Immature natural killer cell (primary cell): ENCODE measurements around the gene STYXL1. TPM values are rescaled to one million over a fixed set of nuclear protein-coding genes. Genes with fewer than 3 reads are reported as not detected.

Experiments
- DNase-seq, 3 donors: peaks; one replicate each; pipeline ENCODE4 v3.0.0; 2022; ENCODE audit warnings: mixed read lengths in 1 of 3
- H3K27ac Mint-ChIP-seq, 6 donors: one replicate each; pipeline ENCODE4 v1.8.0; 2020; ENCODE audit warnings: mixed read lengths in 6 of 6, mild to moderate bottlenecking in 5 of 6, inconsistent platforms in 4 of 6, moderate library complexity in 3 of 6
- H3K27me3 Mint-ChIP-seq, 3 donors: one replicate each; pipeline ENCODE4 v1.8.0; 2020 to 2021; ENCODE audit warnings: low read depth in 3 of 3, mild to moderate bottlenecking in 3 of 3, mixed read lengths in 3 of 3, moderate library complexity in 3 of 3, inconsistent platforms in 1 of 3
- H3K36me3 Mint-ChIP-seq, 3 donors: one replicate each; pipeline ENCODE4 v1.8.0; 2020; ENCODE audit warnings: mixed read lengths in 3 of 3, inconsistent platforms in 2 of 3, mild to moderate bottlenecking in 2 of 3
- H3K4me1 Mint-ChIP-seq, 2 donors: one replicate each; pipeline ENCODE4 v1.8.0; 2020; ENCODE audit warnings: inconsistent platforms in 2 of 2, mild to moderate bottlenecking in 2 of 2, mixed read lengths in 2 of 2, moderate library complexity in 1 of 2
- H3K4me3 Mint-ChIP-seq, 5 donors: one replicate each; pipeline ENCODE4 v1.8.0; 2020; ENCODE audit warnings: mild to moderate bottlenecking in 5 of 5, mixed read lengths in 5 of 5, inconsistent platforms in 3 of 5, moderate library complexity in 3 of 5
- H3K9me3 Mint-ChIP-seq, 6 donors: one replicate each; pipeline ENCODE4 v1.8.0; 2020; ENCODE audit warnings: mild to moderate bottlenecking in 6 of 6, mixed read lengths in 6 of 6, inconsistent platforms in 4 of 6, moderate library complexity in 3 of 6
- polyA plus RNA-seq, 3 donors: library from polyadenylated mRNA; unstranded; fragments of 300-500 nt; fragmentation: Illumina TruSeq; gene quantifications; one replicate each; pipeline ENCODE4 v1.2.3, GENCODE V29; 2021

The STYXL1 gene
- polyA plus RNA-seq, 3 donors from 2014 or later: 77.7 to 102 (median 79.5) TPM

DNA sequence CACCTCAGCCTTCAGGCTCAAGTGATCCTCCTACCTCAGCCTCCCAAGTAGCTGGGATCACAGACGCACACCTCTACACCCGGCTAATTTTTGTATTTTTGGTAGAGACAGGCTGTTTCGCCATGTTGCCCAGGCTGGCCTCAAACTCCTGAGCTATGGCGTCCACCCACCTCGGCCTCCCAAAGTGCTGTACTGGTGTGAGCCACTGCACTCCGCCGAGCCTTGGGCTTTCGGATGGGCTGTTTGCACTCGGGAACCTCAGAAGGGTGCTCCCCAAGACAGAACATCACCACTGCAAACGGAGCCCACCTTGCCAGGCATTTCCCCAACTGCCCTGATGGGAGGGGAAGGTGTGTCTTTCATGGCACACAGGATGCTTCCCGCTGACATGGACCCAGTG is 80.7 kb downstream of the STYXL1 start:
- peaks cover 0 to 4% (median 0%) of the 10 kb centered on the region in 3 donors for H3K27me3 Mint-ChIP-seq
- no peak for DNase-seq
- H3K9me3 Mint-ChIP-seq: no peaks in the 10 kb centered on the region
- peaks cover 4 to 11% (median 8%) of the 10 kb centered on the region in 3 donors for H3K36me3 Mint-ChIP-seq
- no peak overlapping the region for H3K4me3 Mint-ChIP-seq
- H3K27ac Mint-ChIP-seq: no peak overlapping the region
- peaks cover 0 to 3% of the 10 kb centered on the region in 2 donors for H3K4me1 Mint-ChIP-seq

DNA sequence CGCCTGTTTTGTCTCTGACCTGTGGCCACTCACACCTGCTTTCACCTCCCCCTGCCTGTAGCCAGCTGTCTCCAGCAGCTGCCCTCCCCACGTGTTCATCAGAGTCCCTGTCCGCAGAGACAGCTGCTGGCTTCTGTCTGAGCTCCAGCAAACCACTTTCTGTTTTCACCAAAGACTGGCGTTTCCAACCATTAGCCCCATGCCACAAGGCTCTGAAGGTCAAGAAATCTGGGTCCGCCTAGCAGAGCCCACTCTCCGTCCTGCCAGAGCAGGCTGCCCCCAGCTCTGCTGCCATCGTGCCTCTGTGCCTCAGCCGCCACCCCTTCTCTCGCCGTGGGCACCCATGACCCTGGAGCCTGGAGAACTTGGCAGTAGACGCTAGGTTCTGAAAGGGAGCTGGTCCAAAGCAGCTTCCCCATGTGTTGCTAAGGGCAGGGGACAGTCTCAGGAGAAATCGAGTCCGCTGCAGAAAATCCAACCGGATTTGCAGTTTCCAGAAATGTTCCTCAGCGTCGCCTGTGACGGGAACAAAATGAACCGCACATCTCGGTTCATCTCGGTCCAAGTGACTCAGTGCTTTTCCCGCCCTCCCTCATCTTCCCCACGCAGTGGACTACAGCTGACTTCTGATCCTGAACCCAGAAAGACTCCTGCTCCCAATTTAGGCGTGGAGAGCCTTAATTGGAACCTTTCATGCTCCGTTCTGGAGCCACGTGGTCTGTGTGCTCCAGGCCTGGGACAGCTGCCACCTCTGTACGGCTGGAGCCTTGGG is 81.4 kb downstream of the STYXL1 start:
- H3K4me1 Mint-ChIP-seq: peaks cover 0 to 3% of the 10 kb centered on the region in 2 donors
- peaks cover 4 to 14% (median 8%) of the 10 kb centered on the region in 3 donors for H3K36me3 Mint-ChIP-seq
- no peaks in the 10 kb centered on the region for H3K9me3 Mint-ChIP-seq
- no peak overlapping the region for H3K27ac Mint-ChIP-seq
- DNase-seq: no peak
- peaks cover 0 to 4% (median 0%) of the 10 kb centered on the region in 3 donors for H3K27me3 Mint-ChIP-seq
- H3K4me3 Mint-ChIP-seq: no peak overlapping the region

DNA sequence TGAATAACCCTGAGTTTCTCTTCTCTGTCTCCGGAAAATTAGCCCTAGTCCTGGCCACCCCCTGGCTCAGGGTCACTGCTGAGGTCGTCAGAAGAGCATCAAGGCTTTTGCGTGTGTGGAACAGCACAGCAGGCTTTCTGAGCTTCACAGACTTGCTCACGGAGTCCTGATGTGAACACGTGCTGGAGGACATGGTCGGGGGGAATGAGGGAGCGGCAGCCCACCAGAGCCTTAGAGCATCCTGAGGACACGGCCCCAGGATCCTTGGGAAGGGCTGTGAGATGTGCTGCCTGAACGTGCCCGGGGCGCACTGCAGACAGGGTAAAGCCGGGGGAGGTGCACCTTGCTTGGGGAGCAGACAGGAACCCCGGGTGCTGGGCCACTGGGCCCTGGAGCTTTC is 82.2 kb downstream of the STYXL1 start:
- H3K4me1 Mint-ChIP-seq: peaks cover 0 to 3% of the 10 kb centered on the region in 2 donors
- H3K4me3 Mint-ChIP-seq: no peak overlapping the region
- H3K27me3 Mint-ChIP-seq: peaks cover 0 to 4% (median 0%) of the 10 kb centered on the region in 3 donors
- no peak for DNase-seq
- no peak overlapping the region for H3K27ac Mint-ChIP-seq
- no peaks in the 10 kb centered on the region for H3K9me3 Mint-ChIP-seq
- peaks cover 4 to 14% (median 8%) of the 10 kb centered on the region in 3 donors for H3K36me3 Mint-ChIP-seq

DNA sequence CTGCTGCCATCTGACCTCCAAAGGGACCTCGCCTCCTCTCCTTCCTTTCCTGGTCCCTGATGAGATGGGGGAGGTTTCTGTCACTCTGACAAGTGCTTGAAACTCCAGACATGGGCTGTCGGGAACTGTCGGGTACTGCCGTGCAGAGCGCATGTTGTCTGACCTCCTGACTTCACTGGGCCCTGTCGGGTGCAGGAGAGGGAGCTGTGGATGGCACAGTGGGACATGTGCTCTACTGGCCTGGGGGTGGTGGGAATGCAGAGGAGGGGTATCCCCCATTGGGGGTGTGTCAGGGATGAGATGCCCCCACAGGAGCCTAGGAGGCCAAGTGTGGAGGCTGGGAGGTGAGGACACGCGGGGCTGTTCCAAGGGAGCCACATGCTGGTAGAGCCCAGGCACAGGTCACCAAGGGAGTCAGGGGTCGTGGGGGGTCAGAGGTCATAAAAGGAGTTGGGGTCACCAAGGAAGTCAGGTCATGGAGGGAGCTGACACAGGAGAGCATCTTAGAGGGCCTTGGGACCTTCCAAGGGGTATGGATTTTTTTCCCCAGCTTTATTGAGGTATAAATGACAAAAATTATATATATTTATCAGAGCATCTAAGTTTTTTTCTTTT is 84.3 kb downstream of the STYXL1 start:
- no peaks in the 10 kb centered on the region for H3K9me3 Mint-ChIP-seq
- no peak for DNase-seq
- peak overlapping the region in 1 of 5 donors; percentile 25 for H3K4me3 Mint-ChIP-seq
- peaks cover 0 to 7% (median 0%) of the 10 kb centered on the region in 3 donors for H3K27me3 Mint-ChIP-seq
- H3K27ac Mint-ChIP-seq: no peak overlapping the region
- H3K36me3 Mint-ChIP-seq: peaks cover 7 to 20% (median 14%) of the 10 kb centered on the region in 3 donors
- H3K4me1 Mint-ChIP-seq: peaks cover 0 to 3% of the 10 kb centered on the region in 2 donors

DNA sequence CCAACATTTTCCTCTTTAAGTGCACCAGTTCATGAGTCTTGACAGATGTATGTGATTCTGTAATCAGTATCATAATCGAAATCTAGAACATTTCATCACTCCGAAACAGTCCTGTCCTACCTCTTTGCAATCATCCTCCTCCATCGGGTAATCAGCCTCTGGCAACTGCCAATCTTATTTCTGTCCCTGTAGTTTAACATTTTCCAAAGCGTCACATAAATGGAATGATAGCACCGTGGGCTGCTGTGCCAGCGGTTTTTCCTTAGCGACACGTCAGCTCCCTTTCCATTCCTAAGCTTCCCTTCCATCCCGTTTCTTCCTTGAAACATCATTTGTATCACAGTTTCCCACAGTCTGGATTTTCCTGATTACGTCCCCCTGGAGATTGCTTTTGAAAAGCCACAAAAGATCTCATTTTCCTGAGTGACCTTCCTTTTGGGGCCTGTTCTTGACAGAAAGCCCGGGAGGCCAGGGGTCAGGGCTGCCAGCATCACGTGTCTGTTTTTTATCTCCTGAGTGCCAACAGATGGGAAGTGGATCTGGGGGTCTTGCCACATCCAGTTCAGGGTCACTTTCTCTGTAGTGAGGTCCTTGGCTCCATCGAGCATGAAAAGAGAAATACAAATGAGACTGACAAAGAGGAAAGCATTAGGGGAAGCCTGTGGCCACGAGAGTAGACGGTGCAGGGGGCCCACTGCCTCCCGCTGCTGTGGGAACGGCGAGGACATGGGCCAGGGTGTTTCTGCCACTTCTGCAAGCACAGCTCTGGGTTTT is 85.0 kb downstream of the STYXL1 start:
- Mint-ChIP-seq H3K27ac (no peak overlapping the region), H3K9me3 (no peaks in the 10 kb centered on the region), H3K4me1 (peaks cover 0 to 3% of the 10 kb centered on the region in 2 donors), H3K36me3 (peaks cover 8 to 23% (median 14%) of the 10 kb centered on the region in 3 donors), H3K4me3 (no peak overlapping the region), H3K27me3 (peaks cover 0 to 7% (median 0%) of the 10 kb centered on the region in 3 donors)
- DNase-seq: no peak

DNA sequence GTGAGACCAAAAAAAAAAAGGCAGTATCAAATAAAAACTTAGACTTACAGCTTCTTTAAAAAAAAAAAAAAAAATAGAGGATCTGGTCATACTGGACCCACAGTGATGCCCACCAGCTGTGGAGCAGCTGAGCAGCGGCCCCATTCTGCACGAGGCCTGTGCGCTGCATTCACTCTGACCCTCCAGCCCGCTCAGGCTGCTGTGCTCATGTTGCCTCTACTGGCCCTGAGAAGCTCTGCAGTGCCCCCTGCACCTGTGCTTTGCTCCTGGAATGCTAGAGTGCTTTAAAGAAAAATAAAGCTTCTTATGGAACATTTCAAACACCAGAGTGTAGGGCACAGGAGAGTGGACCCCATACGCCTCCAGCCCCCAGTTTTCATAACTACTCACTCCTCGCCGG is 86.6 kb downstream of the STYXL1 start:
- Mint-ChIP-seq H3K27ac (no peak overlapping the region), H3K4me3 (no peak overlapping the region), H3K4me1 (peaks cover 0 to 3% of the 10 kb centered on the region in 2 donors), H3K36me3 (peaks cover 12 to 27% (median 14%) of the 10 kb centered on the region in 3 donors), H3K9me3 (no peaks in the 10 kb centered on the region), H3K27me3 (peaks cover 0 to 6% (median 0%) of the 10 kb centered on the region in 3 donors)
- DNase-seq: no peak

DNA sequence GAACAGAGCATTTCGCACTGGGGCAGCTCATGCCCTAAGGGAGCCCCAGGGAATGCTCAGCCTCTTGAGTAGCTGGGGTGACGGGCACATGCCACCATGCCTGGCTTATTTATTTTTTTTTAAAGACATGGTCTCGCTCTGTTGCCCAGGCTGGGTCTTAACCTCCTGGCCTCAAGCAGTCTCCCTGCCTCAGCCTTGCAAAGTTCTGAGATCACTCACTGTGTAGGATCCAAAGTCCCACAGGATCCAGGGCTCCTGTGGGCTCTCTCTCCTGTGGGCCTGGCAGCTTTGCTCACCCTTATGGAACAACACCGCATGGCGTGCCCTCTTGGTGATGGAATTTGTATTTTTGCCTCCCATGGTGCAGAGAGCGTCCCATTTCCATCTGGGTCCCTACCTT is 87.4 kb downstream of the STYXL1 start:
- no peak for DNase-seq
- peaks cover 12 to 32% (median 14%) of the 10 kb centered on the region in 3 donors for H3K36me3 Mint-ChIP-seq
- H3K27ac Mint-ChIP-seq: no peak overlapping the region
- peaks cover 0 to 6% (median 0%) of the 10 kb centered on the region in 3 donors for H3K27me3 Mint-ChIP-seq
- H3K4me1 Mint-ChIP-seq: peaks cover 0 to 3% of the 10 kb centered on the region in 2 donors
- H3K9me3 Mint-ChIP-seq: no peaks in the 10 kb centered on the region
- no peak overlapping the region for H3K4me3 Mint-ChIP-seq

DNA sequence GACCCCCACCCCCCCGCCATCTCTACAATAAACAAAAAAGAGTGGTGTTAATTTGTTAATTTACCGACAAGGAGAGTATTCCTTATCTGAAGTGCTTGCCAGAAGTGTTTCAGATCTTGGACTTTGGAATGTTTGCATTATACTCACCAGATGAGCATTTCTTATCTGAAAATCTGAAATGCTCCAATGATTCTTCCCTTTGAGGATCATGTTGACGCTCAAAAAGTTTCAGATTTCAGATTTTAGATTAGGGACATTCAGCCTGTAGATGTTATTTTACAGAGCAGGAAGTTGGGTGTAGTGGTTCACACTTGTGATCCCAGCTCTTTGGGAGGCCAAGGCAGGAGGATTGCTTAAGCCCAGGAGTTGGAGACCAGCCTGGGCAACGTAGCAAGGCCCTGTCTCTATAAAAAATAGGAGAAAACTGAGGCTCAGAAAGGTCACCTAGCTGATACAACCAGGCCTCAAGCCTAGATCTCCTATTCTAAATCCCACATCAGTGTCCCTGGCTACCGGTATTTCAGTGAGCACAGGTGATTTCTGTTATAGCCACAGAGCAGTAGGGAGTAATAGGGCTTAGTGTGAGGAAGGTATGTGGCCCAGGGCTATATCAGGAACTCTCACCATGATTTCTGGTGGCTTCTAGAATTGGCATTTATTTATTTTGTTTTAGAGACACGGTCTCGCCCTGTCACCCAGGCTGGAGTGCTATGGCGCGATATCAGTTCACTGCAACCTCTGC is 88.8 kb downstream of the STYXL1 start:
- no peak for DNase-seq
- Mint-ChIP-seq H3K36me3 (peaks cover 9 to 34% (median 12%) of the 10 kb centered on the region in 3 donors), H3K4me1 (peaks cover 0 to 3% of the 10 kb centered on the region in 2 donors), H3K27ac (no peak overlapping the region), H3K27me3 (peaks cover 0 to 3% (median 0%) of the 10 kb centered on the region in 3 donors), H3K9me3 (no peaks in the 10 kb centered on the region), H3K4me3 (no peak overlapping the region)

DNA sequence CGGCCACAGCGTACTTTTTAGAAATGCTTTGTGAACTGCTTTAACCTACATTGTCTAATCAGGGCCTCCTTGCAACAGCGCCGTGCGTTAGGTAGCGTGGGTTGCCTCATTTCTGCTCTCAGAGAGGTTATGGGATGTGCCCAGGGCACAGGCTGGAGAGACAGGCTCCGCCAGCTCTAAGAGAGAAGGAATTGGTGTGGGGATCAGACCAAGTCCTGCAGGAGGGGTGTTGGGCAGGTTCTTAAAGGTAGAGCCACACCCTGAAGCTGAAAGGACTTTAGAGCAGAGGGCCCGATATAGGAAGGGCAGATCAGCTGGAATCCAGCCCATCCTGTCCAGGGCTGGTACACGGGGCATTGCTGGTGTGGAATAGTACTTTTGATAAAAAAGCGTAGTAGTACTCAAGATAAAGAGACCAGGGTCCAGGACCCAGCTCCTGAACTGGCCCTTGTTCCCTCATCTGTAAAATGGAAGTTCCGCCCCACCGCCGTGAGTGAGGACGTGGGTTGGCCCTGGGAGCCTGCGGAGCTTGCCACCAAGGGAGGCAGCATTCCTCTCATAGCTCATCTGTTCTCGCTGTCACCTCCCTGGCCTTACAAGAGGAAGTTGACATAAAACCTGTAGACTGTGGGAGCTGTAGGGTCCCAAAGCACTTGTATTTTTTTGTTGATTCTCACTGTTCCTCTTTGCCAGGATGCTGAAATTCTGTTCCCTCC is 90.6 kb downstream of the STYXL1 start:
- Mint-ChIP-seq H3K9me3 (no peaks in the 10 kb centered on the region), H3K27ac (peak overlapping the region in 1 of 6 donors; percentile 11), H3K4me3 (no peak overlapping the region), H3K4me1 (peaks cover 0 to 1% of the 10 kb centered on the region in 2 donors), H3K27me3 (peaks cover 0 to 3% (median 0%) of the 10 kb centered on the region in 3 donors), H3K36me3 (peaks cover 3 to 32% (median 8%) of the 10 kb centered on the region in 3 donors)
- no peak for DNase-seq

DNA sequence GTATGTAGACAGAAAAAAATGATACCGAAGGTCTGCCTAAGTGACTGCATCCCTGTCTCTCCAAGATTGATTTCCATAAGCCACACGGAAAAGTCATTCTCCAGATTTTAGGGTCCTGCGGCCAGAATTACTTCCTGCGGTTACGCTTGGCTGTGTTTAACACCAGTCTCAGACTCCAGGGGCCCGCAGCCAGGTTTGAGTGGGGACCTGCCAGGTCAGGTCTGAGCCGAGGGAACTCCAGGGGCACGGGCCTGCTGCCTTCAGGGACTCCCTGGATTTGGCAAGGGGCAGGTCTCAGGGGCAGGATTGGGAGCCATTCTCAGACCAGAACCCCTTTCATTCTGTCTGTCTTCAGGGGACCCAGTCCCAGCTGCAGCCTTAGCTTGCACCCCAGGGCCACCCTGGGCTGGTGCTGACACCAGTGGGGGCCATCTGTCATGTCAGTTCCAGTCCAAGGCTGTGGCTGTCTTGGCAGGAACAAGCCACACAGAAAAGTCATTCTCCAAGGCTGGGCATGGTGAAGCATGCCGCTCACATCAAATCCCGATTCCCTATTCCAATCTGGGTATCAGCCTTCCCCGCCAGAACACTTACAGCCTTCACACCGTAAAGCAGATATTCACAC is 92.4 kb downstream of the STYXL1 start:
- Mint-ChIP-seq H3K4me3 (no peak overlapping the region), H3K4me1 (peaks cover 0 to 1% of the 10 kb centered on the region in 2 donors), H3K9me3 (no peaks in the 10 kb centered on the region), H3K27ac (no peak overlapping the region), H3K36me3 (peaks cover 0 to 29% (median 8%) of the 10 kb centered on the region in 3 donors), H3K27me3 (peaks cover 0 to 3% (median 0%) of the 10 kb centered on the region in 3 donors)
- DNase-seq: no peak

DNA sequence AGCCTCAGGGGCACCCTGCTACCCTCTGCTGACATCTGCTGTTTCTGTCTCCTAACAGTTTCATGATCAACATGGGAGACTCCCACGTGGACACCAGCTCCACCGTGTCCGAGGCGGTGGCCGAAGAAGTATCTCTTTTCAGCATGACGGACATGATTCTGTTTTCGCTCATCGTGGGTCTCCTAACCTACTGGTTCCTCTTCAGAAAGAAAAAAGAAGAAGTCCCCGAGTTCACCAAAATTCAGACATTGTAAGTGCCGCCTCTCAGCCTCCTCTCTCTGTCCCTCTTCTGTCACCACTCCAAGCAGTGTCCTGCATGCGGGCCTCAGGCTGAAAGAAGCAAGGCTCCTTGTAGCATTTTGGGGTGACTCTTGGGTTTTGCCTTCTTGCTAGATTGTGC is 93.9 kb downstream of the STYXL1 start:
- H3K4me3 Mint-ChIP-seq: no peak overlapping the region
- H3K9me3 Mint-ChIP-seq: no peaks in the 10 kb centered on the region
- H3K27me3 Mint-ChIP-seq: peaks cover 0 to 1% (median 0%) of the 10 kb centered on the region in 3 donors
- peaks cover 0 to 21% (median 5%) of the 10 kb centered on the region in 3 donors for H3K36me3 Mint-ChIP-seq
- H3K4me1 Mint-ChIP-seq: peaks cover 0 to 1% of the 10 kb centered on the region in 2 donors
- DNase-seq: no peak
- H3K27ac Mint-ChIP-seq: no peak overlapping the region

DNA sequence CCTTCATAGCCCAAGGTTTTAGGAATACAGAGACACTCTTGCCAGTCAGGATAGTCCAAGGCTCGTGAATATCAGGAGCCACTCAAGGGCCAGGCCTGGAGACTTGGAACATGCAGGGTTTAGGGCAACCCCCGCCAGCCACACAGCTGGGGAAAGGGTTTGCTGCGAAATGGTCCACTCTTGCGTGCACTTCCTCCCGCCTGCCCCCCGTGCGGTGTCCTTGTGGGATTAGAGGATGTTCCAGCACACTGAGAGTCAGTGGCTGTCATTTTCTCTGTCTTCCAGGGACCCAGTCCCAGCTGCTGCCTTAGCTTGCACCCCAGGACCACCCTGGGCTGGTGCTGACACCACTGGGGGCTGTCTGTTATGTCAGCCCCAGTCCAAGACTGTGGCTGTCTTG is 94.4 kb downstream of the STYXL1 start:
- peaks cover 1 to 4% of the 10 kb centered on the region in 2 donors for H3K4me1 Mint-ChIP-seq
- H3K36me3 Mint-ChIP-seq: peaks cover 0 to 16% (median 5%) of the 10 kb centered on the region in 3 donors
- peaks cover 0 to 1% (median 0%) of the 10 kb centered on the region in 3 donors for H3K27me3 Mint-ChIP-seq

More for the DNA sequence above, 94.4 kb downstream of the STYXL1 start:
- H3K4me3 Mint-ChIP-seq: no peak overlapping the region
- H3K9me3 Mint-ChIP-seq: no peaks in the 10 kb centered on the region
- no peak overlapping the region for H3K27ac Mint-ChIP-seq
- no peak for DNase-seq
